ENCODE data around the gene NFATC2.
A peak's percentile ranks its signal among the peaks of the same experiment; 100 is the strongest.

Gene NFATC2

DNA sequence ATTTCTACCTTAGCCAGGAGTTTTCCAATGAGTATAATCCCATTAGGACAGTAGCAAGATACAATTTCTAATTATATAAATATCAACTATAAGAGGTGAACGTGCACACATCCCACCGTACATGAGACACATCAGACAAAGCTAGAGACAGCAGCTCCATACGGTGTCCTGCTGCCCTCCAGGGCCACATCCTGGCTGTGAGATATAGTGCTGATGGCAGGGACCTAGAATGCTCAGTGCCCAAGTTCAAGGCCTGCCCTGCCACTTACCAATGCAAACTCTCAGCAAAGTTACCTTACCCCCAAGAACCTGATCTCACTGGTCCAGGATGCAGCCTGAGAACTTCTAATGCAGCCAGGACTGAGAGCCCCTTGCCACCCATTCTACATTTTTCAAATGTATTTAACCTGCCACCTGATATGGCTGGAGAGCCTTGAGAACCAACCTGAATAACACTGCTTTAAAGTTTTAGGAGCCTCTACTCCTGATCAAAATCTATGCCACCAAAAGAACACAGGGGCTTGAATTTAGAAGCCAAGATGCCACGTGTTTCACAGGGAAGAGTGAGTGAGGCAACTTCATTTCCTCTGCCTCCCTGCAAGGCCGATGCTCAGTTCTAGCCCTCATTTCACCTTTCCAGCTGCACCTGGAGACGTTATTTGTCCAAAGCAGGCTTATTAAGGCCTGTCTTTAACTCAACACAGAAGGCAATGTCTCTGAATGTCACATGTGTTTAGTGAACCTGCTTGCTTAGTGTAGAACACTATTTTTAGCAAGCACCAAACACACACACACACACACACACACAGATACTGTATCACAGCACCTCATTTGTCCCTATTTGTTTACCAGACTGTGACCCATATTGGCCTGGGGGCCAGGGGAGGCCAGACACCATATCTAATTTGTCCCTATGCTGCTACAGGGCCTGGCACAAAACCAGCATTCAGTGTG lies 6.1 kb downstream of the NFATC2 start:
- no peak for DNase-seq

DNA sequence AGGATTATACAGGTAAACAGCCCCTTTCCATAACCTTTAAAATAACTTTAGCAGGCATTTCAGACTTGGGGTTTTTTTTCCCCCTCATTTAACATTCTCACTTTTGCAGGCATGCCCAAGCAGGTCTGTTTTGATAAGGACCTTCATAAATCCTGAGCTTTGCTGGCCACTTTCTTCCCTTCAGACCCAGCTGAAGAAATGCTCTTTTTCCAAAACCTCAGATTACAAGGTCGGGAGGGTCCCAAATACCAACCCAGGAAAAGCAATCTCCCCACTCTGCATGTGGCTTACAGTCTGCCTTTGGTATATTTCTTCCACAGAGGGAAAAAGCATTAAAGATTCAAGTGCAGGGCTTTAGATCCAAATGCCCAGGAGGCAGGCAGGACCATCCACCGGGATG lies 6.8 kb downstream of the NFATC2 start:
- DNase-seq: no peak

DNA sequence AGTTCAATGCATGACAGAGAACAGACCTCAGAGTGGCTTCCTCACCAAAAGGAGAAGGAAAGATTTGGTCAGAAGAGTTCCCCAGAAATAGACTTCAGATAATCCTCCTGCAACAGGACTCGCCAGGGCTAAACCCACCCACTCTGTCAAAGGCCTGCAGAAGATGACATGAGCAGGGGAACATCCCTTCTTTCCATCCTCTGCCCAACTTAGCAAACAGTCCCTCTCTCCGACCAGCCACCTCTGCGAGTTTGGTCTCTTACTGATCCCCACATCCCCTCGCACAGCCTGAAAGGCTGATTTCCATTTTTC lies 7.5 kb downstream of the NFATC2 start:
- DNase-seq: no peak

DNA sequence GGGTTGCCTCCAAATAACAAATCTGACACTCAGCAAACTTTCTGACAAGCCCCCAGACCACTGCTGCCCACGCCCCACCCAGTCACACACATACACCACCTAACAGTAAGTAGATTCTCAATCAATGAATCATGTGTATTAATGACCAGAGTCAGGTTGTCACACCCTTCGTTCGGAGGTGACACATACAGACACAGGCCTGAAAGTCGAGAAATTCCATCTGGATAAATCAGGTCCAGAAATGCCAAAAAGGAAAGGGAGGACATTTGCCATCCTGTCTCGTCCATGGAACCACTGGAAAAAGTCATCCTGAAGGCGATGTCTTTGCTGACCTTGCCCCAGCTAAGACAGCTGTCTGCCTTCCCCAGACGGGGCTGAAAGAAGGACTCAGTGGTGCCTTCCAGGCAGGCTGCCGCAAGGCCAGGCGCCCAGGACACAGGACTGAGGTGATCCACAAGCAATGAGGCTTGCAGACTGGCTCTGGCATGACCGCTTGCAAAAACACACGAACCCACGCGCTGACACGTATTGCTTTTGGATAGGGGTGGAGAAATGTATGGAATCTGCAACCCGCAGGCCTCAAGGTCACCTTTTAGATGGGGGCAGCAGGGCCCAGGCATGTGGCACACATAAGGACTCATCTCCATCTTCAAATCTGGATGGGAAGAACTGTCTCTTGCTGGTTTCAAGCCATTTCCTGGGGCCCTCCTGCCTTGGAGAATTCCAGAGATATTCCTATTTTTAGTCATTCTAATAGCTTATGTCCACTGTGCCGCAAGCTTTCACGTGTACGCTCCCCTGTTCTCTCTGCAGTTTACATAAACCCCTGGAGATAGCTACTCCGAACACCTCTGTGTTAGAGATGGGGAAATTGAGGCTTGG lies 9.0 kb downstream of the NFATC2 start:
- DNase-seq: no peak

DNA sequence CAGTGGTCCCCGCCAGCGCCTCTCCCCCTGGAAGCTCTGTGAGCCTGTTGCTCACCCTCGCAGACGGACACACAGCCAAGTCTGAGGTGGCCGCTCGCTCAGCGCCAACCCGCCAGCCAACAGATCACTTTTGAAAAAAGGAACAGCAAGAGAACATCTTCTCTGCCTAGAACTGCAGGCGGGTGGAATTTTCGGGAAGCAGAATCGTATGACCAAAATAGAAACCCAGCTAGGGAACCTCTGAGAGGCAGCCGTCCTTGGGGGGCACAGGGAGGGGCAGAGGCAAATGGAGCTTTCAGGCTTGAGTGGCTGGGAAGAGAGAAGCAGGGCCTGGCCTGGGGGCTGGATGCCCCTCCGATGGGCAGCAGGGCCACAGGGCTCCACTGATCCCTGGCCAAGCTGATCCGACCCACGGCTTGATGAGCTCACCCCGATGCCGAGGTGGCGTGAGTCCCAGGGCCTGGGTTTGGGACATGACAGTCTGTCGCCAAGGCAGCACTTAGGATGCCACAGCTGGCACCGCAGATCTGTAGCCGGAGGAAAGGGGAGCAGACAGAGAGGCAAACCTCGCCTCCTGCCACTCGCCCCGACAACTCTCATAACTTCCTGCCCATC lies 9.8 kb downstream of the NFATC2 start:
- peak; percentile 59 for DNase-seq

DNA sequence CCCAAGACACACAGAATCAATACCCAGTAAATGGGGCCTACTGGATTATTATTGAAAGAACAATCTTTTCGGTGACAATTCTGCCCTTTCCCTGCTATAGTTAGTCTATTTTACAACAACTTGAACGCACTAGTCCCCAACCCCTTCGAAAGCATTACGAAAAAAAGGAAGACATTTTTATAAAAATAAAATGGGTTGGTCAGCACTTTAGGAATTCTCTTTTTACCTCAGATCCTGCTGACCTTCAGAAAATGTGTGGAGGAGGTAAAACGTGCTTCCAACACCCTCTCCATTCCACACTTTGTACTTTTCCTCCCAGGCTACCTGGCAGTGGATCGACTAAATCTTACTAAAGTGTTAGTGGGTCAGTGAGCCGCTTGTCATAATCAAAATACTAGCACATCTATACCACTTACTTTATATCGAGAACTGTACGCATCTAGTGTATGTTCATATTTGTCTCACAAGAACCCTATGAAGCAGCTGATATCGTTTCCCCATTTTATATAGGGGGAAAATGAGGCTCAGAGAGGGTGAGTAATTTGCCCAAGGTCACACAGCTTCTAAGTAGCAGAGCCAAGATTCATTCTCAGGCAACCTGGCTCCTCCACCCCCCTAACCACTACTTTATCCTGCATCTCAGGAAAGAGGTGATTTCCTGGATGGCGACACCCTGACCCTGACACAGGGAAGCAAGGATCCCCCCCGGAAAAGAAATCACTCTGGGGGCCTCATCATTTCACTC lies 10.6 kb downstream of the NFATC2 start:
- no peak for DNase-seq

DNA sequence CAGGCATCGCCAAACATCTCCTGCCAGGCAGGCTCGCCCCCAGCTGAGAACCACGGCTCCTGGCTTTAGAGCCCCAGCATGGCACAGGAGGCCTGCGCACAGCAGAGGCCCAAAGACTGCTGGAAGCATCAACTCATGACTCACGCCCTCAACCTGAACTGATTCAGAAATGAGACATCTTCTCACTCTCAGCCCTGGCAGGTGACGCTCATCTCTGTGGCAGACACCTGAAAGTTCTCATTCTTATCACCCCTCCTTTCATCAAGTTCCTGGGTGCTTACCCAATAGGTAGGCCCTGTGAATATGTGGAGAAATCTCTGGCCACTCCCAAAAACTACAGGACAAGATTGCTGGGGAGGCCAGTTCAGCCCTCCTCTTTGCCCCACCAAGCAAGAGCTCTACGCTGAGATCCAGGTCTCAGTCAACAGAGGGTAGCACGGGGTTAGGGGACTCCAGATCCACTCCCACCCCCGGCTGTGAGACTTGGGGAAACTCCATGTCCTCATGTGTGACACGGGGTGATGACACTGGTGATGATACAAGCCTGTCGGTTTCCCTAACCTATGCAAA lies 11.3 kb downstream of the NFATC2 start:
- peak; percentile 74 for DNase-seq

DNA sequence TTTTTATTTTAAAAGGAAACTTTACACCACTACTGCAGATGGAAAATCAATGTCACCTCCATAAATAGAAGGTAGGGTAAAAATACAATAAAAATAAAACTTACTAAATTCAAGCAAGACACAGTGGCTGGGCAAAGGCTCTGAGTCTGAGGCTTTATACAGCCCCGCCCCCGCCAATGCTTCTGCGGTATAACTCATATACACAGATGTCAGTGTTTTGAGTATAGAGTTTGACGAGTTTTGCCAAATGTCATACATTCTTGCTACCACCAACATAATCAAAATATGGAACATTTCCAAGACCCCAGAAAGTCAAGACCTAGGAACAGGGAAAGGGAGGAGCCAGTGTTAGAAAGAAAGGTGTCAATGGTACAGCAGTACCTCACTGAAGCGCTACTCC lies 12.8 kb downstream of the NFATC2 start:
- peak; percentile 65 for DNase-seq

DNA sequence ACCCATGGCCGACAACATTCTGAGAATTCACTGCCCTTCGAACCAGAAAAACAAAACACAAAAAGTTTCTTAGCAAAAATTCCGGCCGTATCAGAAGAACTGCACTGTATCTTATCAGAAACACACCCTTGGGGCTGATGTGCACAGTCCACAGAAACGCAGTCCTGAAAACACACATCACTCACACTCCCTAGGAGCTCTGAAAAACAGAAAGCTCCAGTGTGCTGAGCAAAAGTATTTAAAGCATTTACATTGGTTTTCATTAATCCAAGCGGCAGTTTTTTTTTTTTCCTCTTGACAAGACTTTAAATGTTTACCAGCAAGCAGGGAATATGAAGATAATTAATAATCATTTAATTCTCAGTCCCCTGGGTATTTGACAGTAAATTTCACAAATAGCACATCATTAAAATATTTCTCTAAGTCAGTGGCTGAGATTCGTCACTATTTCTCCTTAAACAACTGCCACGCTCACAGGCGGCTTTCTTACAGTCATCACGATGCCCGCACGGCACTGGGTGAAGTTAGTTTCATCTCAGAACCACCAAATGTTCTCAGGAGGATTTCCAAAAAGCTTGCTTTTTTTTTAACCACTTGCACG lies 13.3 kb downstream of the NFATC2 start:
- DNase-seq: no peak

DNA sequence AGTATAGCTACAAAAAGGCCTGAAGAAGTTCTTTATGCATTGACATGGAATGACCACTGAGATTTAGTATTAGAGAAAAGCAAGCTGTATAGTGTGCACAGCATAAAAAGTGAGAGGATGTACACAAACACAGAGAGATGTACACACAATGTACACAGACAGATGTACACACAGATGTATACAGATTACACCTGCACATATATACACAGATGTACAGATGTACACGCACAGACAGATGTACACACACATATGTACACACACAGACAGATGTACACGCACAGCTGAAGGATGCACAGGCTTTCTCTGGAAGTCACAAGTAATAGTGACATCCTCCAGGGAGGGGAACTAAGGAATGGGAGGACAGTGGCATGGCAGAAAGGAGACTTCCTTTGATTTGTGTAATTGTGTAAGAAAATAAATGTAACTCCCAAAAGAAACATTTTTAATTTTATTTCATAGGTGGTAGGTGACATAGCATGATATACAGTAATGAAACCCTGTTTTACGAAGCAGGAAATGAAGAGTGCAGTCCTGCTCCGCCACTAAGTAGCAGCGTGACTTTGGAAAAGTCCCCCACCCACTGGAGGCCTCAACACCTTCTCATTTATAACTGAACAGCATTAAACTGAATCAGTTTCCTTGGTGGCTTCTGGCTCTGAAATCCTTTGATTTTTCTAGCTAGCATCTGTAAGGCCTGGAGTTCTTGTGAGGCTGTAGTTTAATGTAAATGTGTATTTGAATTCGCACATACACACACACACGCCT lies 14.1 kb downstream of the NFATC2 start:
- peak; percentile 64 for DNase-seq

DNA sequence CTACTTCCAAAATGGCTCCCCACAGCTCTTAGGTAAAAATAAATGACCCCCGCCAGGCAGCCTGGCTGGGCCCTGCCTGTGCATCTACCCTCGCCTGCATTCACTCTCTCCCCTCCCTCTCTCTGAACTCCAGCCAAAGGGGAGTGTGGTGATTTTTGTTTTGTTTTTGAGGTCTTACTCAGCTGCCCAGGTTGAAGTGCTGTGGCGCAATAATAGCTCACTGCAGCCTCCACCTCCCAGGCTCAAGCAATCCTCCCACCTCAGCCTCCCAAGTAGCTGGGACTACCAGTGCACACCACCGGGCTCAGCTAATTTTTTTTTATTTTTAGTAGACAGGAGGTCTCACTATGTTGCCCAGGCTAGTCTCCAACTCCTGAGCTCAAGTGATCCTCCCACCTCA lies 15.8 kb downstream of the NFATC2 start:
- no peak for DNase-seq

DNA sequence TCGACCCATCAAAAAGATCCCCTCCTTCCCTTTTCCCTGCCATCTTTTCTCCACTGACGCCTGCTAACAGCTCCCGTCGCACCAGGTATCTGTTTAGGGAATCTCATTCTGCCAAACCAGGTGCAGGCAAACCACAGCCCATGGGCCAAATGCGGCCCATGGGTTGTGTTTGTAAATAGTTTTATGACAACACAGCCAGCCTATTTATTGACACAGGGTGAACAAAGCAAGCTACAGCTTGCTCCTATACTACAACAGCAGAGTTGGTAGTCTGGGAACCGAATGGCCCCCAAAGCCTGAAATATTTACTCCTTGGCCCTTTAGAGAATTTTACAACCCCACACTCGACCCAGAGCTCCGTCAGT lies 16.4 kb downstream of the NFATC2 start:
- DNase-seq: no peak

DNA sequence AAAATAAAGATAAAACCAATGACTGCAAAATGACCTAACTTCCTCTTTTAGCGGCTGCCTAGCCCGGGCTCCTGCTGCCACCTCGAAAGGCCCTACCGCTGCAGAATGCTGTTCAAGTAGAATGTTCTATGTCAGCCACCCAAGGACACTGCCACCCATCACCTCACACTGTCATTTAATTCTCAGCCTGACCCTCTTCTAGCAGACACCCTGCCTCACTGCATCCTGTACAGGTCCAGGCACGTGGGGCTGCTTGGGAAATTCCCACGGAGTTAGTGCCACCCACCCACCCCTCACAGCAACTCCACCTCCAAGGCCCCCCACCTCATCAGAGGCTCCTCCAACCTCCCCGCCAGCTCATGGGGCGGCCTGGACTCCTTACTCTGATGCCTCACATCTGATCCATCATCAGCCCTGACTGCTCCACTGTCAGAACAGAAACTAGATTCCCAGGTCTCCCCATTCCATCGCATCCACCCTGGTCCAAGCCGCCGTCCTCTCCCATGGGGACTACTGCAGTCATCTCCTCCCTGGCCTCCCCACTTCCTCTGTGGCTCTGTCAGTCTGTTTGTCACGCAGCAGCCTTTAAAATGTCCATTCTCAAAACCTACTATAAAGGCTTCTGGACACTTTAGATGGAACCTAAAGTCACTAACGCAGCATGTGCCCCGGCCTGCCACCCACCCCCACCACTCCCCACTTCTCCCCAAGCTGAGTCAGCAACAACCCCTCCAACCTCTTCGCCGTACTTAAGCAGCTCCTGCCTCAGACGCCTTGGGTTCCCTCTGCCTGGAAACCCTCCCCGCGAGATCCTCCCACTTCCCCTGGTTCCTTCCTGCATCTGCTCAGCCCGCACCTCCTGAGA lies 17.0 kb downstream of the NFATC2 start:
- DNase-seq: peak; percentile 65

DNA sequence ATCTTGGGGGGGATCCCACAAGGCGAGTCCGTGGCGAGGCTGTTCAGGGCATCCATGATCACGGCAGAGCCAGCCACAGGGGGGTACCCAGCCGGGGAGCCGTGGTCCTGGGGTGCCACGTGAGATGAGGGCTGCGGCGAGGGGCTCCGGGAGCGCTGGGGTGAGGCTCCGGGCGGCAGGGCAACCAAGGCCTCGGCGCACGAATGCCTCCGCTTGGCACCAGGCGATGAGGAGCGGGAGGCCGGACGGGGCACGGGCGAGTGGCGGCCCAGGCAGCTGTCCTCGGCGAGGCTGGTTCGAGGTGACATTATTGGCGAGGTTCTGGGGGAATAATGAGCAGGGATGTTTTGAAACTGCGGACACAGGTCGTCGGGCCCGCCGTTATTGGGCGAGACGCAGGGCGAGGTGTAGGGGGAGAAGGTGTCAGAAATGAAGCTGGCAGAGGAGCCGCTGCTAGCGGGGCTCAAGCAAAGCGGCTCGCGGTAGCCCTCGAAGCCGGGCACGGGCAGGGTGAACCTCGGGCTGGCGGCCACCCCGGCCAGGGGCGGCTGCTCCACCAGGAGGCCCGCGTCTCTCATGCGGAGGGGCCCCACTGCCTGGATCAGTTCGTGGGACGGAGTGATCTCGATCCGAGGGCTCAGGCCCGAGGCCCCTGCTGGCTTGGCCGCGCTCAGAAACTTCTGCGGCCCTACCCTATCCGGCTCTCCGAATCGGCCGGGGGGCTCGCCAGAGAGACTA lies 19.1 kb downstream of the NFATC2 start:
- DNase-seq: no peak

DNA sequence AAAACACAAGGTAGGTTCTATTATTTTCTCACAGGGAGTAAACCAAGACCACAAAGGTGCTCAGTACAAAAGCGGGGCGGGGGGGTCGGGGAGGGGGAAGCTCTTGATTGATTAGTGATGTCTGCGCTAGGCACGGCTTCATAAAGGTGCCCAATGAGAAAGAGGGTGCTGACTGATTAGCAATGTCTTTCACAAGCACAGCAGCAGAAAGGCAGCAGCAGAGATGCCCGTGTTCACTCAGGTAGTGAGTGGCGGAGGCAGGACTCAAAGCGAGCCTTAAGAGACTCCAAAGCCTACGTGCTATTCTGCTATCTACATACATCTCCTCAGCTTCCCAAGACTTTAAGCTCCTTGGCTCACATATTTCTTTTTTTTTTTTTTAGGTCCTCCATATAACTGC lies 20.3 kb downstream of the NFATC2 start:
- no peak for DNase-seq

DNA sequence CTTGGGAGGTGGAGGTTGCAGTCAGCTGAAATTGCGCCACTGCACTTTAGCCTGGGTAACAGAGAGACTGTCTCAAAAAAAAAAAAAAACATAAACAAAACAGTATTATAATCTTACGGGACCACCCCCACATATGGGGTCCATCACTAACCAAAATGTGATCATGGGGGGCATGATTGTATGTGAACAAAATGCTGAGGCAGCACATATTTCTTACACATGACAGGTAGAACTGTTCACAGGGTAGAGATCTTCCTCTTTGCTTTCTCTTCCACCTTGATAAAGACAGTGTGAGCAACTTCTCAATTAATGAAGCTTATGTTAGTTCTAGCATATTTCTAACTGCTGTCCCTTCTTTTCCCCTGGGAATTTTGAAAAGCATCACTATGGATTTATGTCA lies 24.7 kb downstream of the NFATC2 start:
- DNase-seq: no peak

DNA sequence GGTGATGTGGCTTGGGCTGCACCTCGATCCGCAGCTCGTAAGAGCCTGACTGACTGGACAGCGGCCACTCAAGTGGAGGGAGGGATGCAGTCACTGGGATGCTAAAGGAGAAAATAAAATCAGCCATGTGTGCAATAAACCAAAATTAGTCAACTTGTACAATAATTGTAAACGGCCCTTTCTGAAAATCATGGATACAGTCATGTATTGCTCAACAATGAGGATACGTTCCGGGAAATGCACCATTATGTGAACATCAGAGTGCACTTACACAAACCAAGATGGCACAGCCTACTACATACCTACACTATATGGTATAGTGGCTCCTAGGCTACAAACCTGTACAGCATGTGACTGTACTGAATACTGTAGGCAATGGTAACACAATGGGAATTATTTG lies 25.7 kb downstream of the NFATC2 start:
- DNase-seq: no peak

DNA sequence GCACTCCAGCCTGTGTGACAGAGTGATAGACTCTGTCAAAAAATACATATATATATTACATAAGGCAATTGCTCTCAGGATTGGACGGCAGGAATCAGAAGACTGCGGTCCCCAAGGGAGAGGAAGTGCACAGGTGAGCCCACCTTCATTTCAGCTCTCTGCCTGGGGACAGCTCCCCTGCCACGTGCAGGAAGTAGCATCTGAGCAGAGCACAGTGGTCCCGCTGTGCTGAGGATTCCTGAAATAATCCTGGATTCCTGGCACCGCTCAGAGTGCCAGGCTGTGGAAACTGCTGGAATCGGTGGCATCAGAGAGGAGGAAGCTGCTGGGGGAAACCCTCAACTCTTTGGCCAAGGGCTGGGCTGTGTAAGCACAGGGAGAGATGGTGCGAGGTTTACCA lies 27.7 kb downstream of the NFATC2 start:
- no peak for DNase-seq

DNA sequence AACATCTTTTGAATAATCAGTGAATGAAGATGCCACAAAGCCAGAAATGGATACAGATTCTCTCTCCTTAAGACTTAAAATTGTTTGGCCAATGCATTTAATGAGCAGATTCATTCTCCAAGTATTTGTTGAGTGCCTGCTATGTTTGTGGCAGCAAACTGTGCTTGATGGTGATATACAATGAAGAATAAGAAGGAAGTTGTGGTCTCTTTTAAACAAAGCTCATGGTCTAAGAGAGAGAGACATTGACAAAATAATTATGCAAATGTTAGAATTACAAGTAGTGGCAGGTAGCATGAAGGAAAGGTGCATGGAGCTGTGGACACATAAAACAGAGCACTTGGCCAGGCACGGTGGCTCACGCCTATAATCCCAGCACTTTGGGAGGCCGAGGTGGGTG lies 28.3 kb downstream of the NFATC2 start:
- no peak for DNase-seq

DNA sequence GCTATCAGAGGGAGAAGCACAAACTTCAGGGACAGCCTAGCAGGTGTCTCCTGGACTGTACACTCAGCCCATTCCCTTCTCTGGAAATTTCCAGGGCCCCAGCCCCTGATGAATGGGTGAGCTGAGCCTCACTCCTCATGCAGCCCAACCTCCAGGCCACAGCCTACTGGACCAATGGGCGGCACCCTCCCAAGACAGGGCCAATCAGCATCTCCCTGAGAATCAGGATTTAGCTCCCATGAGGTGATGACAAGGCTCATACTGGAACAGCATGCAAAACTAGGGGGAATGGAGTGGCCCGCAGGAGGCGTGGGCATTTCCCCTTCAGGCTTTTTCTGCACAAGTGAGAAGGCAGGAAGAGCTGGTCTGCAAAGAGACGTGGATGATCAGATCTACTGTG lies 29.0 kb downstream of the NFATC2 start:
- no peak for DNase-seq

Measured in CD4-positive, alpha-beta T cell treated with Interleukin-12 subunit alpha and Interleukin-12 subunit beta, for 1 hour (primary cell).